Lung (tissue), 12 donors: ENCODE data around the gene PAQR9. TPM values are rescaled to one million over a fixed set of nuclear protein-coding genes. Genes with fewer than 3 reads are reported as not detected.

Experiments
- ATAC-seq: fragments of 200-7000 bp; cut with Tn5 transposase; one replicate; pipeline ENCODE4 v1.9.1; 2020; ENCODE audit warnings: moderate number of reproducible peaks; ENCODE audit not compliant: insufficient read depth, low FRiP score
- DNase-seq, 3 donors: peaks; one replicate each; pipeline ENCODE4 v3.0.0-alpha.2; 2013 to 2017
- H3K27ac ChIP-seq, 2 donors: one replicate each; pipeline ENCODE4 v1.5.1; 2013; ENCODE audit warnings: mild to moderate bottlenecking in 2 of 2, moderate library complexity in 2 of 2, control low read depth in 1 of 2, inconsistent platforms in 1 of 2, low read depth in 1 of 2, low read length in 1 of 2
- H3K27me3 ChIP-seq, 3 donors: one replicate each; pipeline ENCODE4 v1.5.1; 2013; ENCODE audit warnings: low read length in 2 of 3; ENCODE audit not compliant: control insufficient read depth in 3 of 3, insufficient read depth in 3 of 3
- H3K36me3 ChIP-seq, 4 donors: one replicate each; pipeline ENCODE4 v1.5.1; 2013; ENCODE audit warnings: low read length in 4 of 4, mild to moderate bottlenecking in 1 of 4, moderate library complexity in 1 of 4; ENCODE audit not compliant: control insufficient read depth in 4 of 4, insufficient read depth in 4 of 4
- H3K4me1 ChIP-seq, 5 donors: one replicate each; pipeline ENCODE4 v1.5.1; 2013; ENCODE audit warnings: low read length in 5 of 5, mild to moderate bottlenecking in 2 of 5, moderate library complexity in 1 of 5; ENCODE audit not compliant: control insufficient read depth in 5 of 5, insufficient read depth in 5 of 5
- H3K4me3 ChIP-seq: one replicate; pipeline ENCODE4 v1.5.1; 2013; ENCODE audit warnings: mild to moderate bottlenecking, control low read depth, moderate library complexity
- H3K9ac ChIP-seq, 2 donors: one replicate each; pipeline ENCODE4 v1.5.1; 2013; ENCODE audit warnings: low read length in 2 of 2, control low read depth in 1 of 2; ENCODE audit not compliant: insufficient read depth in 1 of 2
- H3K9me3 ChIP-seq, 4 donors: one replicate each; pipeline ENCODE4 v1.5.1; 2013; ENCODE audit warnings: low read length in 3 of 4, mild to moderate bottlenecking in 1 of 4, moderate library complexity in 1 of 4; ENCODE audit not compliant: control insufficient read depth in 4 of 4, insufficient read depth in 3 of 4
- CTCF ChIP-seq: IDR thresholded peaks from 2 replicates; pipeline ENCODE4 v1.5.1; 2012; ENCODE audit warnings: mild to moderate bottlenecking; ENCODE audit errors: control extremely low read depth, extremely low read depth
- WGBS, 2 donors: extraction: QIAGEN DNeasy Blood & Tissue Kit; methylation state at CpG; one replicate each; pipeline ENCODE4 v1.1.7; 2013; 5-methylcytosine and 5-hydroxymethylcytosine counted together
- polyA plus RNA-seq, 2 donors: library from polyadenylated mRNA; stranded (reverse); fragments of 200-250 nt; gene quantifications; one replicate each; pipeline ENCODE4 v1.2.1, GENCODE V29; 2013
- total RNA-seq, 2 donors: library from RNA; depleted of rRNA in 1 of 2; stranded (reverse); fragments of >200 nt in 1 of 2; gene quantifications; one replicate each; pipeline ENCODE4 v1.2.1, GENCODE V29; 2014 to 2021
- donor health status: control.
- donor health status: control.
- donor health status: Bipolar disorder and iron deficiency.
- donor health status: healthy.
- donor health status: DM: yes; HTN: yes; CAD: no.

Gene PAQR9
- total and polyA plus RNA-seq, 4 donors, result not detected

DNA sequence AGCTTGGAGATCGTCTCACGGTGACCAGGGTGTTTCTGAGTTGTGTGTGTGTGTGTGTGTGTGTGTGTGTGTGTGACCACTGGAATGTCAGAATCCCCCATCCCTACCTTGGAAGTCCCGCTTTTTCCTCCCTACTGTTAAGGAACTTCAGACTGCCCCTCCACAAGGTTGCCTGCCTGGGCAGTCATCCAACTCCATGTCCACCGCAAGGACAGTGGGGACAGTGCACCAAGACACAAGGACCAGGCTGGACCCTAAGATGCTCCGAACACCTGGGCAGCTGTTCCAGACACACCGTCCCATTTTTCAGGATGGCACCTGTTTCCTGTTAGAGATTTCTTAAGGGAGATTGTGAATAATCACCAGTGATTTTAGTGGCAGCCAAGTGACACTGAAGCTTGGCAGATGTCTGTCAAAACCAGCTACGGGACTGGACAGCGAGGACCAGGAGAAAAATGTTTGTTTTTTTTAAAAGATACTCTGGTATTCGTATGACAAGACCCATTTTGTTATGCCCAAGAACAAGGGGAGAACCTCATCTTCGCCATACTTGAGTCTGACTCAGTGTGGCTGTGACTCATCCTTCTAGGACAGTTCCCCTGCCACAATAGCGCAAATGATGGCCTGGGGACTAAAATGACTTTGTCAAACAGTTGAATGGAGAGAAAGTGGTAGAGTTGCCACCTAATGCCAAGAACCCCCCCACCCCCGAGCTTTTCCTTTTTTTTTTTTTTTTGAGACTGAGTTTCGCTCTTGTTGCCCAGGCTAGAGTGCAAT lies 15.5 kb downstream of the PAQR9 start:
- ATAC-seq (no peak), DNase-seq (no peak)
- H3K9ac ChIP-seq, result no peak overlapping the region
- H3K9me3 ChIP-seq, result peaks cover 0 to 6% (median 0%) of the 10 kb centered on the region in 4 donors
- 73 to 81% methylated on average over 13 of the region's 13 CpGs for WGBS, 2 donors
- H3K27ac ChIP-seq, result no peak overlapping the region
- no peak overlapping the region for H3K4me3 ChIP-seq
- peaks cover 0 to 13% (median 11%) of the 10 kb centered on the region in 3 donors for H3K27me3 ChIP-seq
- H3K4me1 ChIP-seq, result peaks cover 0 to 6% (median 4%) of the 10 kb centered on the region in 5 donors
- H3K36me3 ChIP-seq, result no peaks in the 10 kb centered on the region
- no peak for TF ChIP-seq CTCF

DNA sequence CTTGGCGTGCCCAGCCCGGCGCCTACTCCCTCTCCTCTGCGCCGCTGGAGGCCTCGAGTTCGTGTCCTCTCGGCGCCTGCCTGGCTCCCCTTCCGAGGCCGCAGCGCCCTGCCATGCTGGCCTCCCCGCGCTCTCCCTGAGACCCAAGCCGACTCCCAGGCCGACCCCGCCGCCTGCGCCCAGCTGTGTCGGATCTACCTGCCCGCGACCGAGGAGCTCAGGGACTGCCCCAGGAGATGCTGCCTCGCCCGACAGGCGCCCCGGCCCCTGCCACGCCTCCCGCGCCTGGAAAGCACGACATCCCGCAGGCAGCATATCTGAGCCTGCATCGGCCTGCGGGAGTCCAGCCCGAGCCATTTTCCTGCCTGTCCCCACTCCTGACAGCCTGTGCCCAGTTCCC lies 16.1 kb downstream of the PAQR9 start:
- Histone ChIP-seq H3K27ac (no peak overlapping the region), H3K4me3 (no peak overlapping the region), H3K9me3 (peaks cover 0 to 6% (median 0%) of the 10 kb centered on the region in 4 donors), H3K27me3 (peaks cover 0 to 13% (median 11%) of the 10 kb centered on the region in 3 donors), H3K36me3 (no peaks in the 10 kb centered on the region), H3K9ac (no peak overlapping the region), H3K4me1 (peaks cover 0 to 6% (median under 1%) of the 10 kb centered on the region in 5 donors)
- no peak for TF ChIP-seq CTCF
- DNase-seq (no peak), ATAC-seq (no peak)
- 19 to 20% methylated on average over 32 to 35 of the region's 35 CpGs for WGBS, 2 donors

GRCh38 chr3:142946861-142947260 lies 16.6 kb downstream of the PAQR9 start:
- Histone ChIP-seq H3K9ac (no peak overlapping the region), H3K9me3 (peaks cover 0 to 6% (median 0%) of the 10 kb centered on the region in 4 donors), H3K4me1 (peaks cover 0 to 6% (median 0%) of the 10 kb centered on the region in 5 donors), H3K27ac (no peak overlapping the region), H3K36me3 (no peaks in the 10 kb centered on the region), H3K27me3 (peaks cover 0 to 13% (median 11%) of the 10 kb centered on the region in 3 donors), H3K4me3 (no peak overlapping the region)
- whole genome bisulfite sequencing, 2 donors, result 52 to 60% methylated on average over 8 of the region's 8 CpGs
- no peak for ATAC-seq
- TF ChIP-seq CTCF, result no peak
- DNase-seq, result no peak
